HepG2 (cell line): Measurements from ENCODE around the gene GALNT17. TPM values are rescaled to one million over a fixed set of nuclear protein-coding genes. Genes with fewer than 3 reads are reported as not detected.

Experiments
- ATAC-seq: fragments of 200-7000 bp; cut with Tn5 transposase; 3 replicates; pipeline ENCODE4 v1.9.1; 2020; ENCODE audit warnings: mild to moderate bottlenecking, moderate library complexity
- BruUV-seq: library from RNA; stranded (reverse); fragments of 400-500 nt; replicated peaks from 2 replicates; lab custom pipeline; 2021; lab: Mats Ljungman, UMichigan
- CTCF ChIA-PET: fragments of 300-600 bp; formaldehyde crosslinking; extraction: SDS; loops from one replicate; lab custom pipeline; 2021; ENCODE audit warnings: low total read pairs, inconsistent platforms, low intra/inter-chr PET ratio; lab: Yijun Ruan, JAX
- POLR2A ChIA-PET: fragments of 350-600 bp; sonication (Branson Sonifier 250); formaldehyde crosslinking; loops from one replicate; lab custom pipeline; 2020; ENCODE audit warnings: antibody characterized with exemption, inconsistent platforms; lab: Yijun Ruan, JAX
- DNase-seq: peaks from one replicate; pipeline ENCODE4 v3.0.0-alpha.2; 2015; ENCODE audit warnings: low spot score
- FAIRE-seq: peaks from 3 replicates; lab custom pipeline; 2011; peaks lifted over from hg19 to GRCh38; lab: Jason Lieb, UNC
- H2AFZ ChIP-seq: one replicate; pipeline ENCODE4 v1.6.1; 2011; ENCODE audit warnings: low read length, inconsistent platforms
- H3K27ac ChIP-seq: fragments of 300-600 bp; 3 replicates; pipeline ENCODE4 v1.8.0; 2011; ENCODE audit warnings: mixed run types, mild to moderate bottlenecking, mixed read lengths, low read length, inconsistent platforms; ENCODE audit not compliant: insufficient read depth; ENCODE audit errors: extremely low read length
- H3K27me3 ChIP-seq, 2 experiments: fragments of 200-600 bp in 1 of 2; 2 replicates in 1 of 2; 3 replicates in 1 of 2; pipeline versions ENCODE4 v1.6.0 to v1.8.0; 2011; ENCODE audit warnings: low read length in 2 of 2, mild to moderate bottlenecking in 2 of 2, moderate library complexity in 2 of 2, inconsistent platforms in 1 of 2; ENCODE audit not compliant: insufficient read depth in 2 of 2, control insufficient read depth in 1 of 2
- H3K36me3 ChIP-seq, 2 experiments: fragments of 200-600 bp in 1 of 2; replicated peaks in 1 of 2; 2 replicates in 1 of 2; 3 replicates in 1 of 2; pipeline versions ENCODE4 v1.5.1 to v1.8.0; 2011; ENCODE audit warnings: low read length in 2 of 2, inconsistent platforms in 1 of 2; ENCODE audit not compliant: insufficient read depth in 2 of 2, control insufficient read depth in 1 of 2
- H3K4me1 ChIP-seq: 2 replicates; pipeline ENCODE4 v1.5.1; 2012; ENCODE audit warnings: low read length, inconsistent platforms; ENCODE audit not compliant: insufficient read depth
- H3K4me2 ChIP-seq: 2 replicates; pipeline ENCODE4 v1.6.0; 2011; ENCODE audit warnings: low read depth, low read length, inconsistent platforms
- H3K4me3 ChIP-seq, 3 experiments: fragments of 200-600 bp in 1 of 3; sonication (generic), shearing (Covaris generic) in 1 of 3; replicated peaks in 1 of 3; 2 replicates each; pipeline ENCODE4 v1.5.1; 2011 to 2016; ENCODE audit warnings: low read length in 3 of 3, inconsistent platforms in 2 of 3, low read depth in 2 of 3, mild to moderate bottlenecking in 2 of 3, control low read depth in 1 of 3, mixed read lengths in 1 of 3; ENCODE audit not compliant: insufficient read depth in 1 of 3
- H3K79me2 ChIP-seq: one replicate; pipeline ENCODE4 v1.6.1; 2011; ENCODE audit warnings: low read length, inconsistent platforms; ENCODE audit not compliant: insufficient read depth
- H3K9ac ChIP-seq: 2 replicates; pipeline ENCODE4 v1.6.0; 2011; ENCODE audit warnings: mild to moderate bottlenecking, low read depth, low read length, inconsistent platforms; ENCODE audit not compliant: insufficient read depth
- H3K9me3 ChIP-seq: 2 replicates; pipeline ENCODE4 v1.5.1; 2012; ENCODE audit warnings: mild to moderate bottlenecking, low read length
- H4K20me1 ChIP-seq: 2 replicates; pipeline ENCODE4 v1.6.0; 2011; ENCODE audit warnings: inconsistent platforms, mild to moderate bottlenecking, low read length, moderate library complexity; ENCODE audit not compliant: insufficient read depth
- ATAD3A ChIP-seq: sonication (generic); formaldehyde crosslinking; IDR thresholded peaks from 2 replicates; pipeline ENCODE4 v1.4.0; 2020; ENCODE audit warnings: missing genetic modification reagents
- CREM ChIP-seq, 2 experiments: sonication (generic) in 1 of 2; formaldehyde crosslinking in 1 of 2; IDR thresholded peaks; 2 replicates each; pipeline versions ENCODE4 v1.4.0 to v1.6.1; 2016 to 2020; ENCODE audit warnings: antibody characterized with exemption in 1 of 2, mild to moderate bottlenecking in 1 of 2, missing genetic modification reagents in 1 of 2
- CSRNP1 ChIP-seq: sonication (generic); formaldehyde crosslinking; IDR thresholded peaks from 2 replicates; pipeline ENCODE4 v1.8.1; 2023; ENCODE audit warnings: mild to moderate bottlenecking, missing genetic modification reagents
- LRRFIP1 ChIP-seq: sonication (generic); formaldehyde crosslinking; conservative IDR thresholded peaks from 2 replicates; pipeline ENCODE4 v1.4.0; 2020; ENCODE audit warnings: missing genetic modification reagents
- TFAP4 ChIP-seq: sonication (generic); IDR thresholded peaks from 2 replicates; pipeline ENCODE4 v1.6.1; 2016; ENCODE audit warnings: low read depth, borderline replicate concordance
- ZBTB49 ChIP-seq: sonication (generic); formaldehyde crosslinking; IDR thresholded peaks from 2 replicates; pipeline ENCODE4 v1.4.0; 2020; ENCODE audit warnings: missing genetic modification reagents, borderline replicate concordance
- ZNF160 ChIP-seq: sonication (generic); formaldehyde crosslinking; IDR thresholded peaks from 2 replicates; pipeline ENCODE4 v1.8.0; 2022; ENCODE audit warnings: mild to moderate bottlenecking, inconsistent platforms, missing genetic modification reagents
- ZNF547 ChIP-seq: sonication (generic); formaldehyde crosslinking; IDR thresholded peaks from 2 replicates; pipeline ENCODE4 v1.5.1; 2020; ENCODE audit warnings: mild to moderate bottlenecking, missing genetic modification reagents
- ZNF776 ChIP-seq: sonication (generic); formaldehyde crosslinking; IDR thresholded peaks from 2 replicates; pipeline ENCODE4 v1.4.0; 2020; ENCODE audit warnings: mild to moderate bottlenecking, missing genetic modification reagents
- ZNF784 ChIP-seq: sonication (generic); formaldehyde crosslinking; IDR thresholded peaks from 2 replicates; pipeline ENCODE4 v1.5.1; 2020; ENCODE audit warnings: missing genetic modification reagents, mild to moderate bottlenecking, borderline replicate concordance
- ZSCAN29 ChIP-seq: sonication (generic); formaldehyde crosslinking; conservative IDR thresholded peaks from 2 replicates; pipeline ENCODE4 v1.4.0; 2020; ENCODE audit warnings: mild to moderate bottlenecking, missing genetic modification reagents
- WGBS: methylation state at CpG from one replicate; pipeline ENCODE4 v1.1.6; 2017; ENCODE audit warnings: low lambda C conversion rate; 5-methylcytosine and 5-hydroxymethylcytosine counted together
- in situ Hi-C: cut with HindIII; loops from 2 replicates; pipeline ENCODE4 v1.10.0; 2017; ENCODE audit warnings: low pct_unique_long_range_greater_than_20kb; ENCODE audit not compliant: extremely low pct_ligation_motif_present
- intact Hi-C: fragments of 100-400 bp; cut with micrococcal nuclease; formaldehyde crosslinking; loops from one replicate; pipeline ENCODE4 v1.10.0; 2022; ENCODE audit not compliant: unreplicated experiment
- polyA plus RNA-seq, 8 experiments: library from polyadenylated mRNA; depleted of rRNA in 3 of 8; stranded (reverse) in 7 of 8; unstranded in 1 of 8; fragments of >200 nt; fragmentation: Illumina TruSeq in 4 of 8; extraction: Trizol in 4 of 8; gene quantifications; 2 replicates each; pipeline versions ENCODE4 v1.2.1 to v1.2.3, GENCODE V29; 2011 to 2016; ENCODE audit warnings: low read depth in 4 of 8, missing spikeins in 1 of 8, mixed read lengths in 1 of 8; ENCODE audit not compliant: insufficient read depth in 1 of 8
- total RNA-seq, 5 experiments: library from RNA; depleted of rRNA; stranded (reverse); fragments of >200 nt; fragmentation: Illumina TruSeq; extraction: Trizol; gene quantifications; 2 replicates each; pipeline ENCODE4 v1.2.3, GENCODE V29; 2016; ENCODE audit warnings: low read depth in 1 of 5

The GALNT17 gene
- total and polyA plus RNA-seq, 2 of the 13 experiments (the other 11 are each of a cell fraction or from before 2014, with no cell fraction given), result not detected

GRCh38 chr7:71339924-71340323 is 208.0 kb downstream of the GALNT17 start:
- FAIRE-seq, result no peak

More at GRCh38 chr7:71339924-71340323, 208.0 kb downstream of the GALNT17 start:
- Histone ChIP-seq H3K36me3 (no peaks in the 10 kb centered on the region), H3K27ac (no peak overlapping the region)
- CTCF ChIA-PET, result no interaction called here
- no peak for ATAC-seq
- TF ChIP-seq ZNF784 (CRISPR knock-in tag) (no peak), ZSCAN29 (CRISPR knock-in tag) (no peak), ZNF776 (CRISPR knock-in tag) (no peak), ZNF160 (no peak), CREM (IDR thresholded peaks at IDR 0.05) (no peak), CREM (CRISPR knock-in tag; IDR thresholded peaks at IDR 0.05) (no peak), ATAD3A (CRISPR knock-in tag) (no peak), ZBTB49 (no peak), ZNF547 (CRISPR knock-in tag) (no peak), CSRNP1 (CRISPR knock-in tag) (no peak), LRRFIP1 (CRISPR knock-in tag) (no peak), TFAP4 (no peak)
- TF ChIP-seq, all 625 proteins: peak for 0
- DNase-seq, result no peak
- POLR2A ChIA-PET, result no interaction called here
- 0% methylated on average over 1 of the region's 1 CpG for WGBS
- Histone ChIP-seq H3K4me1 (no peaks in the 10 kb centered on the region), H3K79me2 (no peaks in the 10 kb centered on the region), H3K4me2 (no peak overlapping the region), H3K4me3 (no peak overlapping the region), H4K20me1 (no peaks in the 10 kb centered on the region), H3K9me3 (0 out of 2 replicates have a peak, but pooled peaks cover 3% of the 10 kb centered on the region), H2AFZ (no peak overlapping the region), H3K9ac (no peak overlapping the region), H3K27me3 (no peaks in the 10 kb centered on the region)
- intact Hi-C loops, result no loop called here
- in situ Hi-C loops, result no loop called here
- BruUV-seq, result no TSS peak
